ENCODE results near the gene TMC4.
A peak's percentile ranks its signal among the peaks of the same experiment; 100 is the strongest.

Gene TMC4

GRCh38 chr19:54141356-54141755 is 31.6 kb downstream of the TMC4 start:
- peaks cover 80% of the 10 kb centered on the region for H3K36me3 ChIP-seq (ENCODE audit: insufficient read depth, low read length)
- no peak overlapping the region for H2AFZ ChIP-seq (ENCODE audit: low read depth, low read length)
- no peak overlapping the region for H3K4me3 ChIP-seq (ENCODE audit: low read depth in 1 of 2, low read length in 2 of 2)
- peaks cover 73% of the 10 kb centered on the region for H4K20me1 ChIP-seq (ENCODE audit: insufficient read depth, low read length)
- ATAC-seq (ENCODE audit: insufficient read depth, low read depth) (no peak), DNase-seq (no peak)
- 0 out of 2 replicates have a peak overlapping the region, but pooled peaks have one; percentile 82 for H3K4me2 ChIP-seq (ENCODE audit: insufficient read depth, low read length)
- peaks cover 32% of the 10 kb centered on the region for H3K4me1 ChIP-seq (ENCODE audit: insufficient read depth, low read length)
- no peaks in the 10 kb centered on the region for H3K9me3 ChIP-seq (ENCODE audit: insufficient read depth, low read length, severe bottlenecking)
- TF ChIP-seq CTCF (IDR thresholded peaks at IDR 0.05; ENCODE audit: borderline replicate concordance, extremely low read depth, low read length, poor library complexity, severe bottlenecking) (no peak), EZH2 (IDR thresholded peaks at IDR 0.05; ENCODE audit: borderline replicate concordance, low read depth, low read length, severe bottlenecking) (no peak)
- H3K9ac ChIP-seq (ENCODE audit: low read depth, low read length) = no peak overlapping the region
- no peaks in the 10 kb centered on the region for H3K27me3 ChIP-seq (ENCODE audit: insufficient read depth, low read length, poor library complexity)
- H3K79me2 ChIP-seq (ENCODE audit: insufficient read depth, low read length) = peaks cover 59% of the 10 kb centered on the region
- no peak overlapping the region for H3K27ac ChIP-seq (ENCODE audit: low read length)

- DNase-seq (no peak), ATAC-seq (ENCODE audit: insufficient read depth, low read depth) (no peak)
- Histone ChIP-seq H2AFZ (ENCODE audit: low read depth, low read length) (no peak overlapping the region), H3K36me3 (ENCODE audit: insufficient read depth, low read length) (peaks cover 53% of the 10 kb centered on the region), H3K79me2 (ENCODE audit: insufficient read depth, low read length) (peaks cover 54% of the 10 kb centered on the region), H3K9me3 (ENCODE audit: insufficient read depth, low read length, severe bottlenecking) (no peaks in the 10 kb centered on the region), H3K4me1 (ENCODE audit: insufficient read depth, low read length) (peaks cover 40% of the 10 kb centered on the region), H3K4me3 (ENCODE audit: low read depth in 1 of 2, low read length in 2 of 2) (peak overlapping the region; percentile 75 to 89), H3K4me2 (ENCODE audit: insufficient read depth, low read length) (peak overlapping the region; percentile 82), H3K27ac (ENCODE audit: low read length) (peak overlapping the region; percentile 86), H3K9ac (ENCODE audit: low read depth, low read length) (peak overlapping the region; percentile 98), H3K27me3 (ENCODE audit: insufficient read depth, low read length, poor library complexity) (no peaks in the 10 kb centered on the region), H4K20me1 (ENCODE audit: insufficient read depth, low read length) (peaks cover 53% of the 10 kb centered on the region)
- no peak for TF ChIP-seq CTCF (IDR thresholded peaks at IDR 0.05; ENCODE audit: borderline replicate concordance, extremely low read depth, low read length, poor library complexity, severe bottlenecking)
- TF ChIP-seq EZH2 (IDR thresholded peaks at IDR 0.05; ENCODE audit: borderline replicate concordance, low read depth, low read length, severe bottlenecking) = no peak
These were observed 34.3 kb downstream of the TMC4 start for GRCh38 chr19:54138489-54139256.

GRCh38 chr19:54137699-54138488 is 35.1 kb downstream of the TMC4 start, which contains the start of gene CNOT3:
Gene CNOT3, plus strand, starts transcription at chr19:54137762. Its CDS starts 5,217 bp downstream, at chr19:54142979.
- peaks cover 55% of the 10 kb centered on the region for H4K20me1 ChIP-seq (ENCODE audit: insufficient read depth, low read length)
- ATAC-seq (ENCODE audit: insufficient read depth, low read depth) (no peak), DNase-seq (peak; percentile 43)
- H3K36me3 ChIP-seq (ENCODE audit: insufficient read depth, low read length) = peaks cover 46% of the 10 kb centered on the region
- H3K4me3 ChIP-seq (ENCODE audit: low read depth in 1 of 2, low read length in 2 of 2) = peak within 1 kb of the TSS; percentile 75 to 89
- H3K9me3 ChIP-seq (ENCODE audit: insufficient read depth, low read length, severe bottlenecking) = no peaks in the 10 kb centered on the region
- peaks cover 40% of the 10 kb centered on the region for H3K4me1 ChIP-seq (ENCODE audit: insufficient read depth, low read length)
- TF ChIP-seq EZH2 (IDR thresholded peaks at IDR 0.05; ENCODE audit: borderline replicate concordance, low read depth, low read length, severe bottlenecking) = no peak
- no peak for TF ChIP-seq CTCF (IDR thresholded peaks at IDR 0.05; ENCODE audit: borderline replicate concordance, extremely low read depth, low read length, poor library complexity, severe bottlenecking)
- peak within 1 kb of the TSS; percentile 97 for H3K4me2 ChIP-seq (ENCODE audit: insufficient read depth, low read length)
- no peaks in the 10 kb centered on the region for H3K27me3 ChIP-seq (ENCODE audit: insufficient read depth, low read length, poor library complexity)
- H2AFZ ChIP-seq (ENCODE audit: low read depth, low read length) = peak within 1 kb of the TSS; percentile 88
- peak within 1 kb of the TSS; percentile 86 for H3K27ac ChIP-seq (ENCODE audit: low read length)
- peak within 1 kb of the TSS; percentile 98 for H3K9ac ChIP-seq (ENCODE audit: low read depth, low read length)
- H3K79me2 ChIP-seq (ENCODE audit: insufficient read depth, low read length) = peaks cover 53% of the 10 kb centered on the region
